ENCODE measurements around the gene CHD5. TPM values are rescaled to one million over a fixed set of nuclear protein-coding genes. Genes with fewer than 3 reads are reported as not detected.
A peak's percentile ranks its signal among the peaks of the same experiment; 100 is the strongest.

Gene CHD5
- total and polyA plus RNA-seq, 2 of the 13 experiments (the other 11 are each of a cell fraction or from before 2014, with no cell fraction given) = 0.02 to 0.21 TPM

DNA sequence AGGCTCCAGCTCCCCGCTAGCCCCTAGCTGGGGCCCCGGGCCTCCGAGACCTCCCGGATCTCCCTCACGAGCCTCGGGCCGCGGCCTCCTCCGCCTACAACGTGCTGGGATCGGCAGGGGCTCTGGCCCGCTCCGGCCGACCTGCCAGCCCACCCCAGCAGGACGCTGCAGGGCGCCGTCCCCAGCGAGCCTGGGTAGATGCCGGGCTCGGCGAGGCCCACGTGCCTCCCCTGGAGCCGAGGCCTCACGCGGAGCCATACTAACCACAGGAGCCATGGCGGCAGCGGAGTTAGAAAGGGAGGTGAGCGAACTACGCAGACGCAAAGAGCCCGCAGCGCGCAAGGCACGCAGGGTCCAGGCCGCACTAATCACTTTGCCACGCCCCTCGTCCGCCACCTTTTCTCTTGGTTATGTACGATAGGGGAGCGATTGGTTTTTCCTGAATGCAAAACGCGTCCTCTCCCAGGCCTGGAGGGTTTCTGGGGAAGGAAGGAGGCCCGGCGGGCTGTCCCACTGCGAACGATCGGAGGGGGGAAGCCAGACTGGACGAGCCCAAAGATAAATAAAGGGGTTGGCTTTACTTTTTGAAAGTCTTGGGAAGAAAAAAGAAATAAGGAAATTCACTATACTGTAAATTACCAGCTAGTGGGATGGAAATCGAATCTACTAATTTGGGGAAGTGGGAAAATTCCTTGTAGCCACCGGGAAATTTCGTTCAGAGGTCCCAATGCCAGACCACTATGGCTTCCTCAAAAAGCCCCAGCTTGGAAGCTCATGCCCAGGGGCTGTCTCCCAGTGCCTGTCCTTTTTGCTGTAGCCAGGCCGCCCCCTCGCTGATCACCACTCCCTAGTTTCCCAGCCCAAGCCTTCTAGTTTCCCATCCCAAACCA is 19.4 kb upstream of the CHD5 start, which contains the start of gene RPL22 (continued):
- TF ChIP-seq, protein P1, sequence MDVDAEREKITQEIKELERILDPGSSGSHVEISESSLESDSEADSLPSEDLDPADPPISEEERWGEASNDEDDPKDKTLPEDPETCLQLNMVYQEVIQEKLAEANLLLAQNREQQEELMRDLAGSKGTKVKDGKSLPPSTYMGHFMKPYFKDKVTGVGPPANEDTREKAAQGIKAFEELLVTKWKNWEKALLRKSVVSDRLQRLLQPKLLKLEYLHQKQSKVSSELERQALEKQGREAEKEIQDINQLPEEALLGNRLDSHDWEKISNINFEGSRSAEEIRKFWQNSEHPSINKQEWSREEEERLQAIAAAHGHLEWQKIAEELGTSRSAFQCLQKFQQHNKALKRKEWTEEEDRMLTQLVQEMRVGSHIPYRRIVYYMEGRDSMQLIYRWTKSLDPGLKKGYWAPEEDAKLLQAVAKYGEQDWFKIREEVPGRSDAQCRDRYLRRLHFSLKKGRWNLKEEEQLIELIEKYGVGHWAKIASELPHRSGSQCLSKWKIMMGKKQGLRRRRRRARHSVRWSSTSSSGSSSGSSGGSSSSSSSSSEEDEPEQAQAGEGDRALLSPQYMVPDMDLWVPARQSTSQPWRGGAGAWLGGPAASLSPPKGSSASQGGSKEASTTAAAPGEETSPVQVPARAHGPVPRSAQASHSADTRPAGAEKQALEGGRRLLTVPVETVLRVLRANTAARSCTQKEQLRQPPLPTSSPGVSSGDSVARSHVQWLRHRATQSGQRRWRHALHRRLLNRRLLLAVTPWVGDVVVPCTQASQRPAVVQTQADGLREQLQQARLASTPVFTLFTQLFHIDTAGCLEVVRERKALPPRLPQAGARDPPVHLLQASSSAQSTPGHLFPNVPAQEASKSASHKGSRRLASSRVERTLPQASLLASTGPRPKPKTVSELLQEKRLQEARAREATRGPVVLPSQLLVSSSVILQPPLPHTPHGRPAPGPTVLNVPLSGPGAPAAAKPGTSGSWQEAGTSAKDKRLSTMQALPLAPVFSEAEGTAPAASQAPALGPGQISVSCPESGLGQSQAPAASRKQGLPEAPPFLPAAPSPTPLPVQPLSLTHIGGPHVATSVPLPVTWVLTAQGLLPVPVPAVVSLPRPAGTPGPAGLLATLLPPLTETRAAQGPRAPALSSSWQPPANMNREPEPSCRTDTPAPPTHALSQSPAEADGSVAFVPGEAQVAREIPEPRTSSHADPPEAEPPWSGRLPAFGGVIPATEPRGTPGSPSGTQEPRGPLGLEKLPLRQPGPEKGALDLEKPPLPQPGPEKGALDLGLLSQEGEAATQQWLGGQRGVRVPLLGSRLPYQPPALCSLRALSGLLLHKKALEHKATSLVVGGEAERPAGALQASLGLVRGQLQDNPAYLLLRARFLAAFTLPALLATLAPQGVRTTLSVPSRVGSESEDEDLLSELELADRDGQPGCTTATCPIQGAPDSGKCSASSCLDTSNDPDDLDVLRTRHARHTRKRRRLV (CRISPR knock-in tag; IDR thresholded peaks at IDR 0.05) = peak; percentile 56; the same call in 1 of the 2 replicates
- TF ChIP-seq ZFP82 (CRISPR knock-in tag; IDR thresholded peaks at IDR 0.05; ENCODE audit: borderline replicate concordance) (no peak), ATAD3A (CRISPR knock-in tag; IDR thresholded peaks at IDR 0.05) (peak; percentile 60; the same call in 1 of the 2 replicates), ZC3H13 (CRISPR knock-in tag; IDR thresholded peaks at IDR 0.05) (peak; percentile 74; the same call in 1 of the 2 replicates), ZBTB26 (CRISPR knock-in tag; IDR thresholded peaks at IDR 0.05; ENCODE audit: borderline replicate concordance) (no peak), ZFAT (CRISPR knock-in tag; conservative IDR thresholded peaks at IDR 0.05) (peak; percentile 39; the same call in 1 of the 2 replicates), ZNF512B (CRISPR knock-in tag; IDR thresholded peaks at IDR 0.05; ENCODE audit: borderline replicate concordance) (no peak), CCDC6 (CRISPR knock-in tag; IDR thresholded peaks at IDR 0.05) (peak; percentile 80), USF2 (IDR thresholded peaks at IDR 0.05; ENCODE audit: low read depth, low read length) (no peak), USF2 (CRISPR knock-in tag; IDR thresholded peaks at IDR 0.05; ENCODE audit: borderline replicate concordance) (no peak)
- TF ChIP-seq, protein P2, sequence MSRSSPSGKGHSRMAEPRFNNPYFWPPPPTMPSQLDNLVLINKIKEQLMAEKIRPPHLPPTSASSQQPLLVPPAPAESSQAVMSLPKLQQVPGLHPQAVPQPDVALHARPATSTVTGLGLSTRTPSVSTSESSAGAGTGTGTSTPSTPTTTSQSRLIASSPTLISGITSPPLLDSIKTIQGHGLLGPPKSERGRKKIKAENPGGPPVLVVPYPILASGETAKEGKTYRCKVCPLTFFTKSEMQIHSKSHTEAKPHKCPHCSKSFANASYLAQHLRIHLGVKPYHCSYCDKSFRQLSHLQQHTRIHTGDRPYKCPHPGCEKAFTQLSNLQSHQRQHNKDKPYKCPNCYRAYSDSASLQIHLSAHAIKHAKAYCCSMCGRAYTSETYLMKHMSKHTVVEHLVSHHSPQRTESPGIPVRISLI (CRISPR knock-in tag; IDR thresholded peaks at IDR 0.05; ENCODE audit: borderline replicate concordance) = 0 out of 2 replicates have a peak, but pooled peaks have one; percentile 40
- TF ChIP-seq, protein P3, sequence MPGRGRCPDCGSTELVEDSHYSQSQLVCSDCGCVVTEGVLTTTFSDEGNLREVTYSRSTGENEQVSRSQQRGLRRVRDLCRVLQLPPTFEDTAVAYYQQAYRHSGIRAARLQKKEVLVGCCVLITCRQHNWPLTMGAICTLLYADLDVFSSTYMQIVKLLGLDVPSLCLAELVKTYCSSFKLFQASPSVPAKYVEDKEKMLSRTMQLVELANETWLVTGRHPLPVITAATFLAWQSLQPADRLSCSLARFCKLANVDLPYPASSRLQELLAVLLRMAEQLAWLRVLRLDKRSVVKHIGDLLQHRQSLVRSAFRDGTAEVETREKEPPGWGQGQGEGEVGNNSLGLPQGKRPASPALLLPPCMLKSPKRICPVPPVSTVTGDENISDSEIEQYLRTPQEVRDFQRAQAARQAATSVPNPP (CRISPR knock-in tag; IDR thresholded peaks at IDR 0.05) = peak; percentile 76; the same call in 1 of the 2 replicates

Measured in HepG2 (cell line).